ENCODE data around the gene WASL.
"Not testable (repeated sequence)": the region's sequence is repeated elsewhere in the genome, so short reads cannot be mapped to it uniquely, and the experiment has no call there.

Gene WASL

DNA sequence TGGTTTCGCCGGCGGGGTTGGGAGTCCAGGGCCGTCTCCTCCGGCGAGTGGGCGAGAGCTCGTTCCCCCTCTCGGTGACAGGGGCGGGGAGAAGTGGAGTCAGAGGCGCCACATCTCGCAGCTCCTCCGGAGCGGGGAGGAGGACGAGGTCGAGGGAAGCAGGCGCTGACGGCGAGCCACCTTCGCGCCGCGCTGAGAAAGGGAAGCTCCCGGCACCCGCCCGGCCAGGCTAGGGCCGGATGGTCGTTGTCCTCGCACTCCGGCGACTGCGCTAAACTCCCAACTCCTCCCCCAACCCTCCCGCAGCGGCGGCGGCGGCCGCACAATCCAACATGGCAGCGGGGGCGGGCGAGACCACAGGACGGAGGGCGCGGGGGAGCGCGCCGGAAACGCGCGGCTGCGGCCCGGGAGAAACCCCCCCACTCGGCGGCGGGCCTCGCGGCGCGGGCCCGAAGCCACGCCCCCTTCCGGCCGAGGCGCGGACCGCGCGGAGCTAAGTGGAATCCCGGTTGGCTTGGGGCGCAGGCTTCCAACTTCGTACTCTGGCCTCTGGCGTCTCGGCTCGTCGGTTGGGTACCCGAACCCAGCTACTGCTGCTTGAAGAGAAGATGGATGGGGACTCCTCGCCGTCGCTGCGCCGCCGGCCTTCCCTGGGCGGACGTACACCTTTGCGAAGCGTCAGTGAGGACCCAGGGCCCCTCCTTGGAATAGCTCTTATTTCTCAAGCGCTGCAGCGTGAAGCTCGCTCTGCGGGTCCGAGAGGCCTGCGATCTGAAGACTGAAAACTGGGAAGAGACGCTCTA, at the start of gene WASL:
WASL (minus strand) TSS at position 270 of the 803 bp plus-strand sequence; CDS start at position 1, 269 bp downstream.
- DNase-seq (ENCODE audit: low spot score), result peak; percentile 96

GRCh38 chr7:123797673-123798531, 49.1 kb upstream of the WASL start:
- peak; percentile 96 for DNase-seq (ENCODE audit: low spot score)

GRCh38 chr7:123796568-123796967, 47.8 kb upstream of the WASL start:
- no peak for DNase-seq (ENCODE audit: low spot score)

DNA sequence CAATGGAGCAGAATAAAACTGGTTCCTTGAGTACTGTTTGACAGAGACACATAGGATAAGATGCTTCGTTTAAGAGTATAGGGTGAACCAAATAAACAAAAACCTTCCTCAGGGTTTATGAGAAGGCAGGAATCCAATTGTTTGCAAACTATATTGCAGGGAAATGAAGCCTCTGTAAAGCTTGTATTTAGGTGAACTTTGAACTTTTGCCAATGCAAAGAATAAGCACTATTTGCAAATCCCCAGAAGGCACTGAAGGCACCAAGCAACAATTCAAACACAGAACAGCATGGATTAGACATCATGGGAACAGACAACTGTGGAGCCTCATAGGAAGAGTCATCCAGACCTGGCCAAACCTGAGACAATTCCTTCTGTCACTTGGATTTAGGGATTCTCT, 47.1 kb upstream of the WASL start:
- no peak for DNase-seq (ENCODE audit: low spot score)

DNA sequence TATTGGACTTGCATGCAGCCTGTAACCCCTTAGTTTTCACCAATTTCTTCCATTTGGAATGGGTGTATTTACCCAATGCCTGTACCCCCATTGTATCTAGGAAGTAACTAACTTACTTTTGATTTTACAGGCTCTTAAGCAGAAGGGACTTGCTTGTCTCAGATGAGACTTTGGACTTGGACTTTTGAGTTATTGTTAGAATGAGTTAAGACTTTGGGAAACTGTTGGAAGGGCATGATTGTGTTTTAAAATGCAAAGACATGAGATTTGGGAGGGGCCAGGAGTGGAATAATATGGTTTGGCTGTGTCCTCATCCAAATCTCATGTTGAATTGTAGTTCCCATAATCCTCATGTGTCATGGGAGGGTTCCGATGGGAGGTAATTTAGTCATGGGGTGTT, 46.3 kb upstream of the WASL start:
- not testable (repeated sequence) for DNase-seq (ENCODE audit: low spot score)

DNA sequence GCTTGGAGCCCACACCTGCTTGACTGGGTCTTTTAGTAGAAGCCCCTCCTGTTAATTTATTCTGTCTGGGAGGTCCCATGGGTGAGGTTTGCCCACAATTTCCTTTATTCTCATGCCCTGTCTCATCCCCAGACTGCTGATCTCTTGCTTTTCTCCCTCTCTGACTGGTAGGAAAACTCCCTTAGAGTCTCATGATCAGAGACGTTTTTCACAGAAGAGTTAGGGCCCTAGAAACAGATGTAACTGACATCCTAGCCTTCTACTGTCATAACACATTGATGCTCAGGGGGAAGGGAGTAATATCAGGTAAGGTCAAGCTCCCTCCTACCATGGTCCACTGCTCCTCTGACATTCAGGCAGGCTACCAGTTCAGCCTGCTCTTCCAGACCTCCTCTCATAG, 43.7 kb upstream of the WASL start:
- DNase-seq (ENCODE audit: low spot score), result no peak

DNA sequence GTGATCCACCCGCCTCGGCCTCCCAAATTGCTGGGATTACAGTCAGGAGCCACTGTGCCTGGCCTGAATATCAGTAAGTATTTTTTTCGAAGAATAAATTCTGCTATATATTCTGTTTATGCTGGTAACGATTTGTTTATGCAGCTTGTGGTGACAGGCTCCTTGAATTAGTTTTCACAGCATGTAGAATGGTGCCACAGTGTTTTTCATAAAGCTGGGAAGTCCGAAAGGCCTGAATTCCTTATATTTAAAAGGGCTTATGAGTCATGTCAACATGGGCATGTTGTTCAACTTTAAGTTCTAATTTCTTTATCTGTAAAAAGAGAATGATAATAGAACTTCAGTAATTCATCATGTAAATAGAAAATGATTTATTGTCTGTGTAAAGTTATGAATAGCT, 42.2 kb upstream of the WASL start:
- DNase-seq (ENCODE audit: low spot score), result no peak

GRCh38 chr7:123789817-123790216, 41.0 kb upstream of the WASL start:
- DNase-seq (ENCODE audit: low spot score), result no peak

DNA sequence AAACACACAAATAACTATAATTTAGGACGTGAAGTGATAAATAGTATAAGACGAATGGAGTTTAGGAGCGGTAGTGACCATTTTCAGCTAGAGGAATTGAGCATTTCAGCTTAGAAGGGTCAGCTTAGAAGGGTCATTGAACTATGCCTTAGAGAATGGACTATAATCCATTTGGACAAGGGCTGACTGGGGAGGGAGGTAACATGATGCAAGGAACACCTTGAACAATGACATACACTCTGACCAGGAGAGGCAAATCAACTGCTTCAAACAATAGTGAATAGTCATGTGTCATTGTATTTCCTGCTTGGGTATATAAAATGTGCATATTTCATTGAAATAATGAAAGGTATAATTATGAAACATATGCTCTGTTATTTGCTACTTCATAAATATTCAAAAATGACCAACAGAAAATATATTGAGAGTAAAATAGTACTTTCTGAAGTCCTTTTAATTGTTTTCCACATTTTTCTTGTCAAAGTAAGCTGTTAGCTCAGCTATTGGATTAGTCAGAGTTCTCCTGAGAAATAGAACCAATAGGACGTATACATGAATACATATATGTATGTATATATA, 40.5 kb upstream of the WASL start:
- DNase-seq (ENCODE audit: low spot score), result no peak

GRCh38 chr7:123788584-123788983, 39.8 kb upstream of the WASL start:
- no peak for DNase-seq (ENCODE audit: low spot score)

GRCh38 chr7:123787220-123788007, 38.6 kb upstream of the WASL start:
- DNase-seq (ENCODE audit: low spot score), result no peak

GRCh38 chr7:123784263-123784662, 35.5 kb upstream of the WASL start:
- no peak for DNase-seq (ENCODE audit: low spot score)

GRCh38 chr7:123783820-123784219, 35.0 kb upstream of the WASL start:
- DNase-seq (ENCODE audit: low spot score), result no peak

- DNase-seq (ENCODE audit: low spot score), result peak; percentile 59
These were observed 33.4 kb upstream of the WASL start for GRCh38 chr7:123782071-123782798.

DNA sequence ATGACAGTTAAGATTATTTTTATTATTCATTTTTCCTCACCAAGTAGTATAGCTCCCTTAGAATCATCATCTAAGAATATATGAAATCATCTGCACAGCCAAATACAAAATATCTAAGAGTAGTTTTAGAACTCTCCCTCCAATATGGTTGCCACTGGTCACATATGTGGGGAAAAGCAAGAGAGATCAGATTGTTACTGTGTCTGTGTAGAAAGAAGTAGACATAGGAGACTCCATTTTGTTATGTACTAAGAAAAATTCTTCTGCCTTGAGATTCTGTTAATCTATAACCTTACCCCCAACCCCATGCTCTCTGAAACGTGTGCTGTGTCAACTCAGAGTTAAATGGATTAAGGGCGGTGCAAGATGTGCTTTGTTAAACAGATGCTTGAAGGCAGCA, 31.7 kb upstream of the WASL start:
- not testable (repeated sequence) for DNase-seq (ENCODE audit: low spot score)

- no peak for DNase-seq (ENCODE audit: low spot score)
These were observed 25.7 kb upstream of the WASL start for GRCh38 chr7:123774496-123774895.

DNA sequence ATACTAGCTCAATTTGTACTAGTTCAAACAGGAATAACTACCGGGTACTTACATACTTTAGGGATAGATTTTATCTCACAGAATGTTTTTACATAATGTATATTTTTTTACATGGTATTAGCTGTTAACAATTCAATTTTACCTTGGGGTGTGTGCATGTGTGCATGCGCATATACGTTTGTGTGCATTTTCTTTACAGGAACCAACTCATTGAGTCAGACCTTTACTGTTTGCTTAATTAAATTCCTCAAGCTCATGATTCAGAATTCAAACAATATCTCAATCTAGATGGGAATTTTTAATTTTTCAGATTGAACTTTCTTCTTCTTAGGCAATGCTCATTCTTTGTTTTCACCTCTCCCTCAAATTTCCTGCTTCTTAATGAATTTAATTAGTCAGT, 24.7 kb upstream of the WASL start:
- no peak for DNase-seq (ENCODE audit: low spot score)

- no peak for DNase-seq (ENCODE audit: low spot score)
These were observed 23.8 kb upstream of the WASL start for GRCh38 chr7:123772652-123773051.

DNA sequence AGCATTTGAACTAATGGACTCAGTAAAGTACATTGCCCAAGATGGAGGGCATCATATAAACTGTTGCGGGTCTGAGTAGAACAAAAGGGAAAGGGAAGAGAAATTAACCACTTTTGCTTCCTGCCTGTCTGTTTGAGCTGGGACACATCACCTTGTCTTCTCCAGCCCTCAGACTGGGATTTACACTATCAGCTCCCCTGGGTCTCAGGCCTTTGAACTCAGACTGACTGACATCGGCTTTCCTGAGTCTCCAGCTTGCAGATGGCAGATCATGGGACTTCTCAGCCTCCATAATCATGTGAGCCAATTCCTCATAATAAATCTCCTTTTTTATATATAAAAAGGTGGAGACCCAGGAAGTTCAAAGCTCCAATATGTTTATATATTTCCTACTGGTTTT, 23.0 kb upstream of the WASL start:
- DNase-seq (ENCODE audit: low spot score), result no peak

GRCh38 chr7:123771256-123771655, 22.5 kb upstream of the WASL start:
- no peak for DNase-seq (ENCODE audit: low spot score)

- peak; percentile 28 for DNase-seq (ENCODE audit: low spot score)
These were observed 21.6 kb upstream of the WASL start for GRCh38 chr7:123770378-123770777.

Measured in LoVo (cell line).